ENCODE results near the gene IL25.

The IL25 gene

GRCh38 chr14:23346693-23347405 is 25.8 kb upstream of the IL25 start:
- CTCF ChIA-PET: interaction anchor here (1.2 to 2.6 kb wide), 4 partner anchors 11 to 17 kb away, joined by 3 to 11 read pairs (median 7); no protein-coding TSS in a partner anchor
- H3K4me3 ChIP-seq (ENCODE audit: low read depth, low read length): no peak overlapping the region
- TF ChIP-seq, protein P1, sequence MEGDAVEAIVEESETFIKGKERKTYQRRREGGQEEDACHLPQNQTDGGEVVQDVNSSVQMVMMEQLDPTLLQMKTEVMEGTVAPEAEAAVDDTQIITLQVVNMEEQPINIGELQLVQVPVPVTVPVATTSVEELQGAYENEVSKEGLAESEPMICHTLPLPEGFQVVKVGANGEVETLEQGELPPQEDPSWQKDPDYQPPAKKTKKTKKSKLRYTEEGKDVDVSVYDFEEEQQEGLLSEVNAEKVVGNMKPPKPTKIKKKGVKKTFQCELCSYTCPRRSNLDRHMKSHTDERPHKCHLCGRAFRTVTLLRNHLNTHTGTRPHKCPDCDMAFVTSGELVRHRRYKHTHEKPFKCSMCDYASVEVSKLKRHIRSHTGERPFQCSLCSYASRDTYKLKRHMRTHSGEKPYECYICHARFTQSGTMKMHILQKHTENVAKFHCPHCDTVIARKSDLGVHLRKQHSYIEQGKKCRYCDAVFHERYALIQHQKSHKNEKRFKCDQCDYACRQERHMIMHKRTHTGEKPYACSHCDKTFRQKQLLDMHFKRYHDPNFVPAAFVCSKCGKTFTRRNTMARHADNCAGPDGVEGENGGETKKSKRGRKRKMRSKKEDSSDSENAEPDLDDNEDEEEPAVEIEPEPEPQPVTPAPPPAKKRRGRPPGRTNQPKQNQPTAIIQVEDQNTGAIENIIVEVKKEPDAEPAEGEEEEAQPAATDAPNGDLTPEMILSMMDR (IDR thresholded peaks at IDR 0.05; ENCODE audit: insufficient read depth, low read length, missing control alignments): no peak
- no peak for DNase-seq (ENCODE audit: low read depth, low spot score)
- POLR2A ChIA-PET: interaction anchor here (0.7 kb wide), 1 partner anchor 8 kb away, joined by 3 read pairs; no protein-coding TSS in a partner anchor

GRCh38 chr14:23347406-23348296 is 25.0 kb upstream of the IL25 start:
- CTCF ChIA-PET: interaction anchor here (1.2 kb wide), 1 partner anchor 11 kb away, joined by 3 read pairs; no protein-coding TSS in a partner anchor
- no peak for DNase-seq (ENCODE audit: low read depth, low spot score)
- POLR2A ChIA-PET: interaction anchor here (0.7 kb wide), 1 partner anchor 391 kb away, joined by 3 read pairs; the partner anchor contains the start of gene HAUS4
- no peak overlapping the region for H3K4me3 ChIP-seq (ENCODE audit: low read depth, low read length)
- TF ChIP-seq, protein P1 (IDR thresholded peaks at IDR 0.05; ENCODE audit: insufficient read depth, low read length, missing control alignments): no peak

DNA sequence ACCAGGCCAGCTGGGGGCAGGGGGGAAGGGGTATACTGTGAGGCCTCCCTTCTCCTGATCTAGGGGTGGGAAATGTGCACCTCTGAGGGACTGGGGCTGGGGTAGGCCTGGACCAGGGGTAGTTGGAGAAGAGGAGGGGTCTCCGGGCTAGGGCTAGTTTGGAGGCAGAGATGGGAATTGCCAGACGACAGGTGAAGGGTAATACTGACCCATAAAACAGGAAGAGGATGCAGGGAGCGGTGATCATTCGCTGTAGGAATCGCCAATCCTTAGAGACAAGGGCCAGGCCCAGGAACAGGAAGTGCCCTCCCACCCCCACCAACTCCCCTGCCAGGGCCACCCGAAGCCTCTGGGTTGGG is 24.3 kb upstream of the IL25 start:
- no peak overlapping the region for H3K4me3 ChIP-seq (ENCODE audit: low read depth, low read length)
- TF ChIP-seq, protein P1 (IDR thresholded peaks at IDR 0.05; ENCODE audit: insufficient read depth, low read length, missing control alignments): no peak
- no peak for DNase-seq (ENCODE audit: low read depth, low spot score)
- ChIA-PET POLR2A (interaction anchor here (0.7 kb wide), 1 partner anchor 391 kb away, joined by 3 read pairs; the partner anchor contains the start of gene HAUS4), CTCF (no interaction called here)

DNA sequence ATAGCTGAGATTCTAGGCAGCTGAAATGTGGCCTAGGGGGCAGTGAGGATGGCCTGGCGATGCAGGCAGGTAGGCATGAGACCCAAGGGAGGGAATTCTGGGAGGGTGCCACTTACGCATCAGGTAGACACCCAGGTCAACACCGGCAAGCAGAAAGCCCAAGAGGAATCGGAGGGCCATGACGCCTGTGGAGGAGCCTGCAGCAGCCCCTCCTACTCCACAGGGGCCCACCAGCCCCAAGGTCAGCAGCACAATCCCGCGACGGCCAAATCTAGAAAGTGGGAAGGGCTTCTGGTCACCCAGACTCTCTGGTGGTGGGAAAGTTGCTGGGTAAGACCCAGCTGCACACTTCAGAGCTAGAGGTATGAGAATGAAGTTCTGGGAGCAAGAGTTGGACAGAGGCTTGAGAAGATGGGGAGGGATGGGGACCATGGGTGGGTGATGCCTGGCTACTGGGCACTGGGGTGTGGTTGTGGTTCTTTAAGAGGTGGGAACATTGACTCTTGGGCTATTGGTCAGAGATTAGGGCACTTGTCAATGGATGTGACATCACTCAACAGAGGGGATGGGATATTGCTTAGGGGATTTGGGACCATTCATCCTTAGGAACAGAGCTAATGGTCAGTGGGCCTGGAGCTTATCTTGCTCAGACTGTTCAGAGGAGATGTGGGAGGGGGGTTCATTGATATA is 23.3 kb upstream of the IL25 start:
- H3K4me3 ChIP-seq (ENCODE audit: low read depth, low read length): no peak overlapping the region
- ChIA-PET CTCF (interaction anchor here (0.7 kb wide), 1 partner anchor 31 kb away, joined by 3 read pairs; no protein-coding TSS in a partner anchor), POLR2A (no interaction called here)
- TF ChIP-seq, protein P1 (IDR thresholded peaks at IDR 0.05; ENCODE audit: insufficient read depth, low read length, missing control alignments): no peak
- DNase-seq (ENCODE audit: low read depth, low spot score): no peak

DNA sequence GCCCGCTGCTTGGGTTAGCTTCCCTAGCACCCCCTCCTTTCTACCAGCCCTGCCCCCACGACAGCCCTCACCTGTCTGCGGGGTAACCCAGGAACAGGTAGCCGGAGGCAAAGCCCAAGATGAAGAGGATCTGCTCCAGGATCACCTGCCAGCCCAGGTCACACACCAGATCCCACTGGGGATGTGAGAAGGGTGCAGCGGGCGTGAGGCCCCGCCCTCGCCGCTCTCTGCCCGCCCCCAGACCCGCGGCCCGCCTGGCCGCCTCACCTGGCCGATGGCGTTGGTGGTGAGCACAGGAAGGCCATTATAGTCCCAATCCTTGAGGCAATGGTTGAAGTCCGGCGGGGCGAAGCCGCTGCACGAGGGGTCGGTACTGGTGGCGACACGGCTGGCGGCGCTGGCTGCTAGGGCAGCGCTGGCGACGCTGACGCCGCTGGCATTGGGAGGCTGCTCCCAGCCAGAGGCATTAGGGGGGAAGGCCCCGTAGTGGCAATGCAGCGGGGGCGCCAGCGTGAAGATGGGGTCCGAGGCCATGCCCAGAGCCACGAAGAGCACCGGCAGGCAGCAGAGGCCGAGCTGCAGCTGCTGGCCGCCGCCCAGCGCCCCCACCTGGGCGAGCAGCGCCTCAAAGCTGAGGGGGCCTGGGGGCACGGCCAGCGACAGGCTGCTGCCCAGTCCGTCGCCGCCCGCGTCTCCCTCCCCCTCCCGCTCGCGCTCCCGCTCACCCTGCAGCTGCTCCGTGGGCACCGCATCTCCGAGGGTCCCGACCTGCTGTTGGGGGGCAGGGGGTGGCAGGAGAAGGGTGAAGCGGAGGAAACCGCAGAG is 20.7 kb upstream of the IL25 start:
- TF ChIP-seq, protein P1 (IDR thresholded peaks at IDR 0.05; ENCODE audit: insufficient read depth, low read length, missing control alignments): peak; percentile 23
- peak overlapping the region; percentile 87 for H3K4me3 ChIP-seq (ENCODE audit: low read depth, low read length)
- ChIA-PET CTCF (interaction anchor here (1.0 to 3.2 kb wide), 8 partner anchors 10 to 90 kb away, joined by 4 to 33 read pairs (median 6); no protein-coding TSS in a partner anchor), POLR2A (interaction anchor here (1.0 to 3.2 kb wide), 5 partner anchors 8 to 30 kb away, joined by 4 to 28 read pairs (median 10); partner anchors contain the start of gene PABPN1)
- no peak for DNase-seq (ENCODE audit: low read depth, low spot score)

All from AG04449 (cell line).